Activated CD4-positive, CD25-positive, alpha-beta regulatory T cell treated with anti-CD3 and anti-CD28 coated beads, Interleukin-2, amount 50 U/mL, for 16 hours (primary cell): ENCODE measurements around the gene OAS1.
A peak's percentile ranks its signal among the peaks of the same experiment; 100 is the strongest.
"Not testable (repeated sequence)": the region's sequence is repeated elsewhere in the genome, so short reads cannot be mapped to it uniquely, and the experiment has no call there.

Source experiments
- DNase-seq: peaks from one replicate; pipeline ENCODE4 v3.0.0-alpha.2; 2020; ENCODE audit warnings: low read depth, low spot score

The OAS1 gene

DNA sequence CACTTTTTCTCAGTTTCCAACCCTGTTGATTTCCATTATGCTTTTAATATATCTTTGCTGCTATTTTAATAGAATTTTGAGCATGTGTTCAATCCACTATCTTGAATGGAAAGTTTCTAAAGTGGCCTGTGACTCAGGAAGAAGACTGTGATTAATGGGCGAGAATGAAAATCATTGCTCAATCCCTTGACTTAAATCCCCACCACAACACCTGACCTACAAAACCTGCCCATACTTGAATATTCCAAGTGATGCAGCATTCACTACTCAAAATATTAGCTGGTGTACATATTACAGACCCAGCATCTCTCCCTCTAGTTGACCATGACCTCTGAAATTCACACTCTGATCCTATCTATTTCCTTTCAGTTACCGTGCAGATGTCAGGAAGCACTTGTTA is 30.2 kb downstream of the OAS1 start:
- no peak for DNase-seq

- DNase-seq = peak; percentile 21
Observed at GRCh38 chr12:112937741-112938719, 31.3 kb downstream of the OAS1 start, which contains the start of gene OAS3. OAS3 (plus strand) TSS chr12:112938474; CDS start chr12:112938531, 57 bp downstream.

- no peak for DNase-seq
Observed at GRCh38 chr12:112938751-112939150, 32.0 kb downstream of the OAS1 start.

DNA sequence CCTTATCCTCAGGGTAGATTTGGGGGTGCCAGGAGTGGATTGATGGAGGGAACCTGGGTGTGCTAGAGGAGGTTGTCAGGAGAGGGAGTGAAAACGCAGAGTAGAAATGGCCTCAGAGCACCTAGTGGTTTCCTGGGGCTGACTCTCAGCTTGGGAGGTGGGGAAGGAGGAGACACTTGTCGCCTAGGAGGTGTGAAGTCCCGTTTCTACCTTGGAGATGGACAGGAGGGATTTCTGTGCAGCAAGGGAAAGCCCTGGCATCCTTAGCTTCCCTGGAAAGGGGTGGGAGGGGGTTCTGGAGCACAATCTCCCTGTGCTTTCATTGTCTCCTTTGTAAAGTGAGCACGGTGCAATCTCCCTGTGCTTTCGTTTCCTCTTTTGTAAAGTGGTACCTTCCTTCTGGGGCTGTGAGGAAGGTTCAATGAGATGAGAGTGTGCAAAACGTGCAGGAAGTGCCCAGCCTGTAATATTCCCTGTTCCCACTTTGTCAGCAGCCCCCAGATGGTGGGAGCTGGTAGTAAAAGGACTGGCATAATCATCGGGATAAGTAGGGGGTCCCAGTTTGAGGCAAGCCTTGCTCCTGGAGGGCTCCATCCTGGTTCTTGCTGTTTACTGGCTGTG is 33.1 kb downstream of the OAS1 start:
- DNase-seq = no peak

- no peak for DNase-seq
Observed at GRCh38 chr12:112941528-112942335, 35.0 kb downstream of the OAS1 start.

- no peak for DNase-seq
Observed at GRCh38 chr12:112942572-112942971, 35.8 kb downstream of the OAS1 start.

DNA sequence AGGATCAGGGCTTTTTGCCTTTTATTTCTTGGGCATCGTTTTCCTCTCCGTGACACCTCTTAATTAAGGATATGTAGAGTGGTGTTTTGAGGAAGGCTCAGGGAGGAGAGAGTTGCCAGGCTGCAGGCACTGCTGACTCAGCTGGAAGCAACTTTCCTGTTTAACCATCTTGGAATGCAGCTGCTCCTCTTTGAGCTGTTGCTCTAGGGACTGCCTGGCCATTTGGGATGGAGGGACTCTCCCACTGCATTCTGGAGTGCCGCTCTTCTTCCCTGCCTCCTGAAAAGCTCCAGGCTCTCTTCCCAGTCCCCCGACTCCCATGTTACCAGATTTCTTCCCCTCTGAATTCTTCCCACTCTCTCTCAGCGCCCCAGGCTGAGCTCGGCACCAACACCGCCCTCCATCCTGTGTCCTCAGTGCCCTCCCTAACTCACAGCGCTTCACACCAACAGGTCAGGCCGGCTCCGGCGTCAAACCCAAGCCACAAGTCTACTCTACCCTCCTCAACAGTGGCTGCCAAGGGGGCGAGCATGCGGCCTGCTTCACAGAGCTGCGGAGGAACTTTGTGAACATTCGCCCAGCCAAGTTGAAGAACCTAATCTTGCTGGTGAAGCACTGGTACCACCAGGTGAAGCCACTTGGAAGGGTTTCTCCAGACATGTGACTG is 37.4 kb downstream of the OAS1 start:
- no peak for DNase-seq

GRCh38 chr12:112945515-112945914 is 38.8 kb downstream of the OAS1 start:
- no peak for DNase-seq

DNA sequence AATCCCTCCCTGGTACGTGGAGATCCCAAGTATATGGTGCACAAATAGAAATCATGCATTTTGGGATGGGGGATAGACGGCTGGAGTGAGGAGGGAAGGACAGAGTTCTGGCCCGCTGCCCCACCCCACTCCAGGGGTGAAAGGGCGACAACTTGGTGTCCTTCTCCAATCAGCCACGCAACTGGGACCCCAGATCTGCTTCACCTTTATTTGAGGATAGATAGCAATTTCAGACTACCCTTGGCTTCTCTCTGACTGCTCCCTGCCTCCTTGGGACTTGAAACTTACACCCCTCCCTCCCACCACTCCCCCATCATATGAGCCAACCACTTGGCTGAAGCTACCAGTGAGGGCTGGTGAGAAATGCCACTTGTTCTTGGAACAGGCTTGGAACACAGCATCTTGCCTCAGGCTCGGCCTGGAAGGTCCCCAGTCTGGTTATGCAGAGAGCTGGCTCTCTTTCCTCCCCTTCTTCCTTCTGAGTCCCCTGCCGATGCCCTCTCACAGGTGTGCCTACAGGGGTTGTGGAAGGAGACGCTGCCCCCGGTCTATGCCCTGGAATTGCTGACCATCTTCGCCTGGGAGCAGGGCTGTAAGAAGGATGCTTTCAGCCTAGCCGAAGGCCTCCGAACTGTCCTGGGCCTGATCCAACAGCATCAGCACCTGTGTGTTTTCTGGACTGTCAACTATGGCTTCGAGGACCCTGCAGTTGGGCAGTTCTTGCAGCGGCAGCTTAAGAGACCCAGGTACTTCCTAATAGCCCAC is 39.7 kb downstream of the OAS1 start:
- DNase-seq = no peak

DNA sequence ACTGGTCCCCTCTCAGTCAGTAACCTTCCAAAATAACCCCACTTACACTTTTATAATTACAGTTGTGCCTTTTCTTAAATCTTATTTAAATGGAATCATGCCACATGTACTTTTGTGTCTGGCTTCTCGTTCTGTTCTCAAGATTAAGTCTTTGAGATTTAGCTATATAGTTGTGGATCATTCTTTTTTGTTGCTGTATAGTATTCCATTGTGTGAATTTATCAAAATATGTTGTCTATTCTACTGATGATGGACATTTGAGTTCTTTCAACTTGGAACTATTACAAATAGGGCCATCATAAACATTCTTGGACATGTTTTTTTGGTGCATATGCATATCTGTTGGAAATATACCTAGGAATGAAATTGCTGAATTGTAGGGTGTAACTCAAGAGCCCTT is 40.6 kb downstream of the OAS1 start:
- no peak for DNase-seq

DNA sequence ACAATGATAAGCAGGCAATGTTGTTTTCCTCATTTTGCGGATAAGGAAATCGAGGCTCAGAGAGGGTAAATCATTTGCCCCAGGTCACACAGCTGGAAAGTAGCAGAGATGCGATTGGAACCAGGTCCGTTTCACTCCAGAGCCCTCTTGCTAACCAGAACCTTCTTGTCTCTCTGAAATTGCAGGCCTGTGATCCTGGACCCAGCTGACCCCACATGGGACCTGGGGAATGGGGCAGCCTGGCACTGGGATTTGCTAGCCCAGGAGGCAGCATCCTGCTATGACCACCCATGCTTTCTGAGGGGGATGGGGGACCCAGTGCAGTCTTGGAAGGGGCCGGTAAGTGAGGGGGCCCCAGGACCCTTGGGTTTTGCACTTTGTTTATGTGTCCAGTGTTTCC is 41.0 kb downstream of the OAS1 start:
- DNase-seq = no peak

DNA sequence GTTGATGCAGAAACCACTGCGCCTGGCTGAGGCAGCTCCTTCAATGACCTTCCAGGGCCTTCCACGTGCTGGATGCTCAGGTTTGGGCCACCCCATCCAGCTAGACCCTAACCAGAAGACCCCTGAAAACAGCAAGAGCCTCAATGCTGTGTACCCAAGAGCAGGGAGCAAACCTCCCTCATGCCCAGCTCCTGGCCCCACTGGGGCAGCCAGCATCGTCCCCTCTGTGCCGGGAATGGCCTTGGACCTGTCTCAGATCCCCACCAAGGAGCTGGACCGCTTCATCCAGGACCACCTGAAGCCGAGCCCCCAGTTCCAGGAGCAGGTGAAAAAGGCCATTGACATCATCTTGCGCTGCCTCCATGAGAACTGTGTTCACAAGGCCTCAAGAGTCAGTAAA is 42.0 kb downstream of the OAS1 start:
- DNase-seq = no peak

GRCh38 chr12:112950701-112951100 is 43.9 kb downstream of the OAS1 start:
- no peak for DNase-seq

- not testable (repeated sequence) for DNase-seq
Observed at GRCh38 chr12:112957125-112957524, 50.4 kb downstream of the OAS1 start.

GRCh38 chr12:112961074-112961473 is 54.3 kb downstream of the OAS1 start:
- no peak for DNase-seq

- DNase-seq = no peak
Observed at GRCh38 chr12:112961536-112961935, 54.8 kb downstream of the OAS1 start.

DNA sequence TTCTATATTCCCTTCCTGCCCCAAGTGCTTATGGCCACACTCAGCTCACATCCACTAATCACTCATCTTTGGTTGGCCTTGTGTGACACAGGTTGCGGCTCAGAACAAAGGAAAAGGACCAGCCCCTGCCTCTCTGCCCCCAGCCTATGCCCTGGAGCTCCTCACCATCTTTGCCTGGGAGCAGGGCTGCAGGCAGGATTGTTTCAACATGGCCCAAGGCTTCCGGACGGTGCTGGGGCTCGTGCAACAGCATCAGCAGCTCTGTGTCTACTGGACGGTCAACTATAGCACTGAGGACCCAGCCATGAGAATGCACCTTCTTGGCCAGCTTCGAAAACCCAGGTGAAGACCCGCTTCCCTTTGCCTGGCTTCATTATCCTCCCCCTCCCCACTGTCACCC is 55.8 kb downstream of the OAS1 start:
- DNase-seq = no peak

GRCh38 chr12:112963227-112963861 is 56.6 kb downstream of the OAS1 start:
- DNase-seq = no peak

DNA sequence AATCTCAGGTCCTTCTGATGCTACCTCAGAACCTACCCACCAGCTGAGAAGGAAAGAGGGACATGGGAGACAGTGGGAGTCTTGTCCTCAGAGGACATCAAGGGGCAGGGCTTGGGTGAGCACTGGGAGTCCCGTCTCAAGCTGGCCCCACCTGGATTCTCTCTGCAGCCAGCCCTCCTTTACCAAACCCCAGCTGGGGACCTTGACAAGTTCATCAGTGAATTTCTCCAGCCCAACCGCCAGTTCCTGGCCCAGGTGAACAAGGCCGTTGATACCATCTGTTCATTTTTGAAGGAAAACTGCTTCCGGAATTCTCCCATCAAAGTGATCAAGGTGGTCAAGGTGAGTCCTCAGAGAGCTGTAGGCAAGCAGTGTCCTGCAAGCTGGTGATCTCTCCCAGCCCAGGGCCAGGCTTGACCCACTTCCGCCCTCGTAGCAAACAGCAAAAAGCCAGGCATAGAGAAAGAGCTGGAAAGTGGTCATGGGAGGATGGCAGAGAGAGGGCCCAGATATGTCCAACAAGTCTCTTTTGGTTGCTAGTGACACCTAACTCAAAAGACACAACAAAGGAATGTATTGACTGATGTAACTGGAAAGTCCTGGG is 57.4 kb downstream of the OAS1 start:
- no peak for DNase-seq

- DNase-seq = no peak
Observed at GRCh38 chr12:112964915-112965314, 58.2 kb downstream of the OAS1 start.
